GM23338 (cell line): ENCODE data around the gene NDUFAB1. TPM values are rescaled to one million over a fixed set of nuclear protein-coding genes. Genes with fewer than 3 reads are reported as not detected.
"Not testable (repeated sequence)": the region's sequence is repeated elsewhere in the genome, so short reads cannot be mapped to it uniquely, and the experiment has no call there.

Source experiments
- ATAC-seq: fragments of 200-7000 bp; cut with Tn5 transposase; 3 replicates; pipeline ENCODE4 v1.9.1; 2020
- DNase-seq: peaks from one replicate; pipeline ENCODE4 v3.0.0-alpha.2; 2015; ENCODE audit warnings: low spot score
- H2AFZ ChIP-seq: fragments of 200-600 bp; sonication (generic); 2 replicates; pipeline ENCODE4 v1.8.0; 2016; ENCODE audit warnings: antibody characterized with exemption, mild to moderate bottlenecking, moderate library complexity
- H3F3A ChIP-seq: fragments of 200-600 bp; sonication (generic); replicated peaks from 2 replicates; pipeline ENCODE4 v1.8.0; 2017; ENCODE audit warnings: antibody characterized with exemption, mixed run types, low read depth
- H3K27ac ChIP-seq: fragments of 200-600 bp; sonication (generic); 2 replicates; pipeline ENCODE4 v1.6.1; 2016; ENCODE audit warnings: low read depth
- H3K27me3 ChIP-seq: fragments of 200-600 bp; sonication (generic); 2 replicates; pipeline ENCODE4 v1.8.0; 2016; ENCODE audit warnings: mild to moderate bottlenecking, mixed run types, moderate library complexity; ENCODE audit not compliant: insufficient read depth
- H3K36me3 ChIP-seq: fragments of 200-600 bp; sonication (generic); 2 replicates; pipeline ENCODE4 v1.8.0; 2016; ENCODE audit warnings: mild to moderate bottlenecking; ENCODE audit not compliant: insufficient read depth
- H3K4me1 ChIP-seq: fragments of 200-600 bp; sonication (generic); 2 replicates; pipeline ENCODE4 v1.8.0; 2016; ENCODE audit warnings: mild to moderate bottlenecking, moderate library complexity; ENCODE audit not compliant: insufficient read depth
- H3K4me2 ChIP-seq: fragments of 200-600 bp; sonication (generic); 2 replicates; pipeline ENCODE4 v1.7.1; 2017; ENCODE audit warnings: mixed run types
- H3K4me3 ChIP-seq: fragments of 200-600 bp; sonication (generic); 2 replicates; pipeline ENCODE4 v1.6.1; 2016; ENCODE audit warnings: mixed run types
- H3K79me2 ChIP-seq: fragments of 200-600 bp; sonication (generic); replicated peaks from 2 replicates; pipeline ENCODE4 v1.8.0; 2017; ENCODE audit warnings: mild to moderate bottlenecking; ENCODE audit not compliant: insufficient read depth
- H3K9me2 ChIP-seq: fragments of 200-600 bp; sonication (generic); 2 replicates; pipeline ENCODE4 v1.8.0; 2017; ENCODE audit not compliant: insufficient read depth
- H4K20me1 ChIP-seq: fragments of 200-600 bp; sonication (generic); replicated peaks from 2 replicates; pipeline ENCODE4 v1.8.0; 2017; ENCODE audit warnings: mild to moderate bottlenecking; ENCODE audit not compliant: insufficient read depth
- H3K27ac Mint-ChIP-seq: 2 replicates; pipeline ENCODE4 v1.8.0; 2020; ENCODE audit warnings: inconsistent platforms, mild to moderate bottlenecking, moderate library complexity, mixed read lengths
- H3K27me3 Mint-ChIP-seq: 3 replicates; pipeline ENCODE4 v1.8.0; 2022; ENCODE audit warnings: low read depth, mild to moderate bottlenecking, moderate library complexity, mixed read lengths, inconsistent platforms; ENCODE audit not compliant: insufficient read depth, poor library complexity
- H3K36me3 Mint-ChIP-seq: 3 replicates; pipeline ENCODE4 v1.8.0; 2021; ENCODE audit warnings: low read depth, mild to moderate bottlenecking, inconsistent platforms, moderate library complexity, mixed read lengths
- H3K4me1 Mint-ChIP-seq: 3 replicates; pipeline ENCODE4 v1.8.0; 2020; ENCODE audit warnings: mild to moderate bottlenecking, inconsistent platforms, mixed read lengths
- H3K4me3 Mint-ChIP-seq: 3 replicates; pipeline ENCODE4 v1.8.0; 2021; ENCODE audit warnings: moderate library complexity, mild to moderate bottlenecking, inconsistent platforms, mixed read lengths
- H3K9me3 Mint-ChIP-seq: 3 replicates; pipeline ENCODE4 v1.8.0; 2020; ENCODE audit warnings: moderate library complexity, mild to moderate bottlenecking, inconsistent platforms, mixed read lengths
- CREB1 ChIP-seq: fragments of 250-450 bp; sonication (Bioruptor Pico); IDR thresholded peaks from 2 replicates; pipeline ENCODE4 v1.5.0; 2020; ENCODE audit warnings: low read depth, mild to moderate bottlenecking, moderate library complexity
- CTCF ChIP-seq, 2 experiments: fragments of 200-600 bp in 1 of 2; sonication (generic) in 1 of 2; conservative IDR thresholded peaks; 2 replicates each; pipeline versions ENCODE4 v1.5.1 to v1.6.1; 2016 to 2017; ENCODE audit warnings: antibody characterized with exemption in 2 of 2, low read depth in 2 of 2, mild to moderate bottlenecking in 2 of 2, moderate library complexity in 1 of 2
- ETS1 ChIP-seq: IDR thresholded peaks from 2 replicates; pipeline ENCODE4 v1.6.1; 2016; ENCODE audit warnings: antibody characterized with exemption
- EZH2 ChIP-seq: fragments of 200-600 bp; sonication (generic); IDR thresholded peaks from one replicate; pipeline ENCODE4 v1.8.0; 2017; ENCODE audit warnings: antibody characterized with exemption, mild to moderate bottlenecking, low read depth; ENCODE audit not compliant: unreplicated experiment
- EZH2phosphoT487 ChIP-seq: fragments of 200-600 bp; sonication (generic); IDR thresholded peaks from one replicate; pipeline ENCODE4 v1.8.1; 2018; ENCODE audit warnings: antibody characterized with exemption; ENCODE audit not compliant: unreplicated experiment
- JUNB ChIP-seq: IDR thresholded peaks from one replicate; pipeline ENCODE4 v1.6.1; 2016; ENCODE audit warnings: antibody characterized with exemption; ENCODE audit not compliant: unreplicated experiment
- NANOG ChIP-seq: IDR thresholded peaks from 2 replicates; pipeline ENCODE4 v1.6.1; 2016; ENCODE audit warnings: antibody characterized with exemption, borderline replicate concordance
- POLR2AphosphoS5 ChIP-seq: IDR thresholded peaks from 2 replicates; pipeline ENCODE4 v1.6.1; 2016; ENCODE audit warnings: antibody characterized with exemption, low read depth
- REST ChIP-seq: IDR thresholded peaks from one replicate; pipeline ENCODE4 v1.6.1; 2018; ENCODE audit warnings: antibody characterized with exemption; ENCODE audit not compliant: unreplicated experiment
- STAT1 ChIP-seq: IDR thresholded peaks from one replicate; pipeline ENCODE4 v1.6.1; 2016; ENCODE audit warnings: antibody characterized with exemption; ENCODE audit not compliant: unreplicated experiment
- ZNF114 ChIP-seq: fragments of 250-450 bp; sonication (Bioruptor Pico); IDR thresholded peaks from 2 replicates; pipeline ENCODE4 v1.5.0; 2020; ENCODE audit warnings: mild to moderate bottlenecking, moderate library complexity
- ZNF331 ChIP-seq: fragments of 250-450 bp; sonication (Bioruptor Pico); IDR thresholded peaks from 2 replicates; pipeline ENCODE4 v1.5.0; 2020; ENCODE audit warnings: low read depth, mild to moderate bottlenecking, moderate library complexity
- polyA plus RNA-seq: library from polyadenylated mRNA; unstranded; fragments of >200 nt; fragmentation: Nextera tagmentation; extraction: Ambion mirVana; gene quantifications from 2 replicates; pipeline ENCODE4 v1.2.1, GENCODE V29; 2016
- total RNA-seq: library from RNA; depleted of rRNA; stranded (reverse); fragments of >200 nt; shearing (Covaris generic); gene quantifications from 2 replicates; pipeline ENCODE4 v1.2.3, GENCODE V29; 2014

Gene NDUFAB1
- total and polyA plus RNA-seq, 2 experiments from 2014 or later: 136 to 477 TPM

- TF ChIP-seq CTCF (conservative IDR thresholded peaks at IDR 0.05; ENCODE audit: low read depth in 2 of 2) (no peak), ZNF114 (CRISPR knock-in tag) (no peak), ETS1 (no peak), JUNB (no peak), POLR2AphosphoS5 (no peak), NANOG (no peak), STAT1 (no peak), EZH2phosphoT487 (no peak), ZNF331 (no peak), REST (no peak), CREB1 (CRISPR knock-in tag) (no peak), EZH2 (no peak)
Measured at GRCh38 chr16:23634461-23635036, 38.4 kb upstream of the NDUFAB1 start (continued).

- not testable (repeated sequence) for H3K4me3 ChIP-seq, H3K4me3 Mint-ChIP-seq, H3K27ac Mint-ChIP-seq, H2AFZ ChIP-seq, ATAC-seq, H3K27me3 ChIP-seq, H3K9me3 Mint-ChIP-seq, H3K9me2 ChIP-seq, H3F3A ChIP-seq, H3K27ac ChIP-seq, H3K4me1 ChIP-seq, H3K27me3 Mint-ChIP-seq, H3K4me1 Mint-ChIP-seq, H3K4me2 ChIP-seq, DNase-seq
- peaks cover 71% of the 10 kb centered on the region for H3K36me3 Mint-ChIP-seq
- Histone ChIP-seq H3K79me2 (peaks cover 48% of the 10 kb centered on the region), H3K36me3 (peaks cover 67% of the 10 kb centered on the region), H4K20me1 (peaks cover 22% of the 10 kb centered on the region; the same call in 1 of the 2 replicates)
Measured at GRCh38 chr16:23631874-23632273, 35.8 kb upstream of the NDUFAB1 start.
